ENCODE measurements around the gene ELOVL2. TPM values are rescaled to one million over a fixed set of nuclear protein-coding genes. Genes with fewer than 3 reads are reported as not detected.

ELOVL2 gene
- total RNA-seq, 4 donors from 2014 or later, result 0.60 to 2.2 (median 1.3) TPM

DNA sequence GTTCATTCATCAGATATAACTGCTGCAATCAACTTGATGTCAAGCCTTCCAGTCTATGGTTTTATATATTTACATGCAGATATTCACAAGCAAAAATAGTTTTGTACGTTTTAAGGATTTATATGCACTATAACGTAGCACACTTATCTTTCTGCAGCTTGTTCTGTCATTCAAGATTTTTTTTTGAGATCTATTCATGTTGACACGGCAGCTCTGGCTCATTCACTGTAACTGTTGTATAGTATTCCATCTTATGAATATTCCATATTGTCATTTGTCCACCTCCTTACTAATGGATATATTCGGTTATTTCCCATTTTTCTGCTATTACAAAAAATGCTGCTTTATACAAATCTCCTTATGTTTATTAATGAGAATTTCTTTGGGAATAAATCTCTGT is 13.2 kb downstream of the ELOVL2 start:
- Histone ChIP-seq H3K36me3 (no peaks in the 10 kb centered on the region), H3K4me1 (no peaks in the 10 kb centered on the region), H3K27ac (no peak overlapping the region), H3K4me3 (no peak overlapping the region), H3K27me3 (peaks cover 0 to 8% of the 10 kb centered on the region in 2 donors), H3K9me3 (no peaks in the 10 kb centered on the region)
- 86 to 87% methylated on average over 4 of the region's 4 CpGs for WGBS, 2 donors
- DNase-seq (ENCODE audit: low spot score in 2 of 2), result no peak
- no peak for TF ChIP-seq EP300 (IDR thresholded peaks at IDR 0.05)
- TF ChIP-seq, protein P1, sequence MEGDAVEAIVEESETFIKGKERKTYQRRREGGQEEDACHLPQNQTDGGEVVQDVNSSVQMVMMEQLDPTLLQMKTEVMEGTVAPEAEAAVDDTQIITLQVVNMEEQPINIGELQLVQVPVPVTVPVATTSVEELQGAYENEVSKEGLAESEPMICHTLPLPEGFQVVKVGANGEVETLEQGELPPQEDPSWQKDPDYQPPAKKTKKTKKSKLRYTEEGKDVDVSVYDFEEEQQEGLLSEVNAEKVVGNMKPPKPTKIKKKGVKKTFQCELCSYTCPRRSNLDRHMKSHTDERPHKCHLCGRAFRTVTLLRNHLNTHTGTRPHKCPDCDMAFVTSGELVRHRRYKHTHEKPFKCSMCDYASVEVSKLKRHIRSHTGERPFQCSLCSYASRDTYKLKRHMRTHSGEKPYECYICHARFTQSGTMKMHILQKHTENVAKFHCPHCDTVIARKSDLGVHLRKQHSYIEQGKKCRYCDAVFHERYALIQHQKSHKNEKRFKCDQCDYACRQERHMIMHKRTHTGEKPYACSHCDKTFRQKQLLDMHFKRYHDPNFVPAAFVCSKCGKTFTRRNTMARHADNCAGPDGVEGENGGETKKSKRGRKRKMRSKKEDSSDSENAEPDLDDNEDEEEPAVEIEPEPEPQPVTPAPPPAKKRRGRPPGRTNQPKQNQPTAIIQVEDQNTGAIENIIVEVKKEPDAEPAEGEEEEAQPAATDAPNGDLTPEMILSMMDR (IDR thresholded peaks at IDR 0.05), result no peak
- no peak for TF ChIP-seq POLR2A (IDR thresholded peaks at IDR 0.05)

DNA sequence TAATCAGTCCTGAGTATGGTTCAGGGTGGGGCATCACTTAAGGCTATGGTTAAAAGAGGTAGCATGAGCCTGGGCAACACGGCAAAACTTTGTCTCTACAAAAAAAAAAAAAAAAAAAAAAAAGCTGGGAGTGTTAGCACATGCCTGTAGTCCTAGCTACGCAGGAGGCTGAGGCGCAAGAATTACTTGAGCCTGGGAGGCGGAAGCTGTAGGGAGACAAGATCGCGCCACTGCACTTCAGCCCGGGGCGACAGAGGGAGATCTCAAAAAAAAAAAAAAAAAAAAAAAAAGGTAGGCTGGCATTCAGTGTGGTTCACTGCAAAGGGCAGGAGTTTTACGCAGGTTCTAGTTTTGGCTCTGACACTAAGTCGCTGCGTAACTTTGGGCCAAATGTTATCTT is 15.1 kb downstream of the ELOVL2 start:
- TF ChIP-seq POLR2A (IDR thresholded peaks at IDR 0.05), result no peak
- no peak for TF ChIP-seq EP300 (IDR thresholded peaks at IDR 0.05)
- TF ChIP-seq, protein P1 (IDR thresholded peaks at IDR 0.05), result no peak
- no peak overlapping the region for H3K4me3 ChIP-seq
- WGBS, 2 donors, result 95 to 97% methylated on average over 11 of the region's 11 CpGs
- H3K27me3 ChIP-seq, result no peaks in the 10 kb centered on the region
- H3K9me3 ChIP-seq, result no peaks in the 10 kb centered on the region
- H3K27ac ChIP-seq, result no peak overlapping the region
- no peaks in the 10 kb centered on the region for H3K36me3 ChIP-seq
- H3K4me1 ChIP-seq, result peaks cover 0 to 12% (median 0%) of the 10 kb centered on the region in 4 donors
- no peak for DNase-seq (ENCODE audit: low spot score in 2 of 2)

DNA sequence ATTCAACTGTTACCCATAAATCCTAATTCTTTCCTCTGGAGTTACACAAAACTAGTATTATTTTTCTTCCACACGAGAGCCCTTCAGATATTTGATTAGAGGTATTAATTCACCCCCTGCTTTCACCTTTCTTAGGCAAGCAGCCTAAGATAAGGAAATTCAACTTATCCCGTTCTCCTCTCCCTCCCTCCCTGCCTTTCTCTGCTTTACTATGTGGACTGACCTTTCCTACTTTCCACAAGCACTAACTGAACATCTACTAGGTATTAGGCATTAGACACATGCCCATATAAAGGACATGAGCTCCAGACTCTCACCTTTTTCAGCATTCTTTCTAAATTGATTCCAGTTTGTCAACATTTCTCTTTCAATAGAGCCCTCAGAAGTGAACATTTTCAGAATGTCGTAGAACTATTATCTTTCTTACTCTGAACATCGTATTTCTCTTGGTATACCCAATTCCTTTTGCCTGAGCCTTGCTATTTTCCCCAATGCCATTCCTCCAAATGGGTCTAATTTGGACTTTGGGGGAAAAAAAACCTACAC is 16.5 kb downstream of the ELOVL2 start:
- Histone ChIP-seq H3K4me1 (peaks cover 0 to 23% (median 0%) of the 10 kb centered on the region in 4 donors), H3K9me3 (no peaks in the 10 kb centered on the region), H3K4me3 (no peak overlapping the region), H3K27me3 (no peaks in the 10 kb centered on the region), H3K36me3 (no peaks in the 10 kb centered on the region), H3K27ac (no peak overlapping the region)
- WGBS, 2 donors, result 91 to 95% methylated on average over 4 of the region's 4 CpGs
- TF ChIP-seq, protein P1 (IDR thresholded peaks at IDR 0.05), result no peak
- TF ChIP-seq EP300 (IDR thresholded peaks at IDR 0.05) (no peak), POLR2A (IDR thresholded peaks at IDR 0.05) (no peak)
- DNase-seq (ENCODE audit: low spot score in 2 of 2), result no peak

DNA sequence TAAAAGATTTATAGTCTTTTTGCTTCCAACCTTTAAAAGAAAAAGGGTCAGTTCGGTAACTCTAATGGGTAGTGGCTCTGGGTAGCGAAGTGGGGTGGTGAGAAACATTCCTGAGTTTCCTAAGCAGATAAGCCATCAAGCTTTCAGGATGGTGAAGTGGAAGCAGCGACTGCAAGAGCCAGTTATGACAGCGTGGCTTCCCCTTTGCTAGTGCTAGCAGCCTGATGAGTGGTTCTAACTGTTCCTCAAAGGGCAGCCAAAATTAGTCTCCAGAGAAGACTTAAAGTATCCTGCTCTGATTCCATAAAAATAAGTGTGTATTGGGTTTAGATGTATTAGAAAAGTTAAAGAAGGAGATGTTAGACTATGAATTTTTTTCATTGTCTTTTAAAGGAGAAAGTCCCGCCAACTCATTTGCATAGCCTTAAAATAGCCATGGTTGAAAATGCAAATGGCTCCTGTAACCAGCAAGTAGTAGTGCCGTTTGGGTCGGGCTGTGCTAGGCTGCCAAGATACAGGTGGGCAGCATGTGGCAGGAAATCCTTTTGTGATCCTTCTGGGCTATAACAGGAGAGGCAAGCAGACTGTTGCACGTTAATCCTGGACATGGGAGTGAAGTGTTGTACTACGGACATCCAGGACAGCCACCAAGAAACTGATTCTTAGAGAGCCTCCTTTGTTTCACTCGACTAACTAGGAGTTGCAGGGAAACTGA is 18.0 kb downstream of the ELOVL2 start:
- Histone ChIP-seq H3K9me3 (no peaks in the 10 kb centered on the region), H3K4me1 (peaks cover 0 to 34% (median 3%) of the 10 kb centered on the region in 4 donors), H3K36me3 (no peaks in the 10 kb centered on the region), H3K4me3 (no peak overlapping the region), H3K27ac (no peak overlapping the region), H3K27me3 (no peaks in the 10 kb centered on the region)
- WGBS, 2 donors, result 40 to 53% methylated on average over 10 of the region's 10 CpGs
- DNase-seq (ENCODE audit: low spot score in 2 of 2), result no peak
- TF ChIP-seq EP300 (IDR thresholded peaks at IDR 0.05) (no peak), POLR2A (IDR thresholded peaks at IDR 0.05) (no peak)
- TF ChIP-seq, protein P1 (IDR thresholded peaks at IDR 0.05), result no peak

DNA sequence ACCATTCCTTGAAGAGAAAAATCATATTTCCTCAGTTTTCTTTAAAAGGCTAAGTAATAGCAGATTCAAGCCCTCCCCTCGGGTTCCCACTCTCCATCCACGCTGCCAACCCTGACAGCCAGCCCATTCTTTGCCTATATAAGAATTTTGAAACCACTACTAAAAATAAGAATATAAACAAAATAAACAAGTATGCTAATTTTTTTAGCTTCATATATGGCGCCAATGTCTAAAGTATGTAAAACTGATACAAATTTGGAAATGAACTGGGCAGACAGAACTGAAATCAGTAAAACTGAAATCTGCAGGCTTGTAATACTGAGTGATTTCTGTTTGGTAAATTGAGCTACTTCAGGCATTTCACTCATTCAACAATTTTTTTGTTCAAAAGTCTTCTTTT is 19.0 kb downstream of the ELOVL2 start:
- 57 to 62% methylated on average over 3 of the region's 3 CpGs for WGBS, 2 donors

More for the DNA sequence above, 19.0 kb downstream of the ELOVL2 start:
- no peak for DNase-seq (ENCODE audit: low spot score in 2 of 2)
- no peaks in the 10 kb centered on the region for H3K9me3 ChIP-seq
- TF ChIP-seq, protein P1 (IDR thresholded peaks at IDR 0.05), result no peak
- TF ChIP-seq POLR2A (IDR thresholded peaks at IDR 0.05), result no peak
- TF ChIP-seq EP300 (IDR thresholded peaks at IDR 0.05), result no peak
- H3K4me1 ChIP-seq, result peaks cover 0 to 42% (median 5%) of the 10 kb centered on the region in 4 donors
- H3K4me3 ChIP-seq, result no peak overlapping the region
- H3K27me3 ChIP-seq, result no peaks in the 10 kb centered on the region
- no peak overlapping the region for H3K27ac ChIP-seq
- no peaks in the 10 kb centered on the region for H3K36me3 ChIP-seq
